ENCODE measurements around the gene CLIC1.
"Not testable (repeated sequence)": the region's sequence is repeated elsewhere in the genome, so short reads cannot be mapped to it uniquely, and the experiment has no call there.

Gene CLIC1

DNA sequence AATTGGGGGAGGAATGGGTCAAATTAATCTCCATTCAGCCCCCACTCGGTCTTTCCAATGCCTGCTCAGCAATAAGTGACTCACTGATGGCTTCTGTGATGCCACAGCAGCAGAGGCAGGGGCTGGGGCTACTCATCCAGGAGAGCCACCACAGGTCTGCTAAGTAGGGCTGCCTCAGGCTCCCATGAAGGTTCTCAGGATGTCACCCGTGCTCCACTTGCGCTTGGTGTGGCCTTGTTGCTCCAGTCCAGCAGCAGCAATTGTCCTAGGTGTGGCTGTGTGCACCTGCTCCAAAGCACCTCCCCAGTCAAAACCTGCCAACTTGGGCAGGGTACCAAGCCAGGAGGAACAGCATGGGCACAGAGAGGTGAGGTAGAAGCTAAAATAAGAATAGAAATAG, 14.2 kb downstream of the CLIC1 start:
- DNase-seq (ENCODE audit: low read depth): no peak

DNA sequence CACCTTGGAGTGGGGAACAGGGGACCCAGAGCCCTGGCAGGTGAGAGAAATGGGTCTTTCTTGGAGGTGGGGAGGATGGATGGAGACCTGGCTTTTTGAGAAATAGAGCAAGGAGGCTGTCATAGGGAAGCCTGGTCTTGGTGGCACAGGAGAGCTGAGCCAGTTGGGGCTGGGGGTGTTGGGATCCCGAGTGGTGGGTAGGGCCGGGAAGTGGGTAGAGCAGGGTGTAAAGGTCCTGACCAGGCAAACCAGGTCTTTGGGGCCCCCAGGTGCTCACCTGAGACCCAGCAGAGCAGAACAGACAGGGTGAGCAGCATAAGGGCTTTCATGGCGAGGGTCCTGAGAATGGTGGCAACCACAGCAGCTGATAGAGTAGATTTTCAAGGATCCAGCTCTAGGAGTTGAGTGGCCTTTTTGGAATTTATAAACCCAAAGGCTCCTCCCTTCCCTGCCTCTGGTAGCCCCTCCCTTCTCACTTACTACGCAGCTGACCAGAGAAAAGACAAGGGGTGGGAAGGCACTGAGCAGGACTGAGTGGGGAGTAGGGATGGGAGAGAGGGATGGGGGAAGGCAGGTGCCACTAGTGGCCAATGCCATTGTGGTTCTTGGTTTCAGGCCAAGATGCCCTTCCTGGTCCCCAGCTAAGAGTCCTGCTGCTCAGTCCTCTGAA, 14.8 kb downstream of the CLIC1 start, which contains the start of gene LY6G6C:
LY6G6C (minus strand) TSS at position 396 of the 670 bp plus-strand sequence; CDS start at position 329, 67 bp downstream.
- DNase-seq (ENCODE audit: low read depth): no peak

DNA sequence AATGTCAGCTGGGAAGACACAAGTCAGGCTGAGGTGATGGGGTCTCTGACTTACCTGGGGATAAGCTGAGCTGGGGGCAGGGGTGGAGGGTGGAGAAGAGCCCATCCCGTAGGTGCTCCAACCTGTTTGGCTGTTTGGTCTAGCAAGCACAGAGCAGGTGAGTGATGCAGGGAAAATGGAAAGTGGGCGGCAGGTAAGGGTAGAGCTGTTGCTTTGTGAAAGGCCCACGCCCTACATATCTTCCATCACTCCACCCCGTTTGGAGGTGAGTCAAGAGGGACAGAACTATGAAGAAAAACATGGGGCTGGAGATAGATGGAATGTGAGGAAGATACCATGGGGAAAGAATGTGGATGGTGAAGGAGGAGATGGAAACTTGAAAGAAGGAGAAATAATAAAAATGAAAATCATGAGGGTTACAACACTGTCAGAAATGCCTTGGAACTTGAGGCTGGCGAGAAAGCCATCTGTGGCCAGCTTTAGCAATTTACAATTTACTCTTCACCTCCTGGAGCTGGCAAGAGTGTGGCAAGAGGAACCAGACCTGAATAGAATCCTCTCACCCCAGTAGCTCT, 16.0 kb downstream of the CLIC1 start:
- DNase-seq (ENCODE audit: low read depth): no peak

DNA sequence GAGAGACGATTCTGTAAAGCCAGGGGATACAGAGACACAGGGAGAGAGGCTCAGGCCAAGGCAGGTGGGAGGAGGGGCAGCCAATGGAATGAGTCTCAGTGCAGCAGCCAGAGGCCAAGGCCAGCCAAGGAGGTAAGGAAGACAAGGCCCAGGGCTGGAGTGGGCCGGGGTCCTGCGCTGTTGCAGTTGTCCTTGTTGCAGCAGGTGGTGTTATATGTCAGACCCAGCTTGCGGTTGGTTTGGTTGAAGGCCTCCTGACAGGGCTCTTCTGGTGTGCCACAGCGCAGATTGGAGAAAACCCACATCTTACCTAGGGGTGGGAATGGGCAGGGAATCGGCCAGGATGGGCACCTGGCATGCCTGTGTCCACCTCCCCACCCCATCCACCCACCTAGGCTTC, 17.3 kb downstream of the CLIC1 start:
- no peak for DNase-seq (ENCODE audit: low read depth)

DNA sequence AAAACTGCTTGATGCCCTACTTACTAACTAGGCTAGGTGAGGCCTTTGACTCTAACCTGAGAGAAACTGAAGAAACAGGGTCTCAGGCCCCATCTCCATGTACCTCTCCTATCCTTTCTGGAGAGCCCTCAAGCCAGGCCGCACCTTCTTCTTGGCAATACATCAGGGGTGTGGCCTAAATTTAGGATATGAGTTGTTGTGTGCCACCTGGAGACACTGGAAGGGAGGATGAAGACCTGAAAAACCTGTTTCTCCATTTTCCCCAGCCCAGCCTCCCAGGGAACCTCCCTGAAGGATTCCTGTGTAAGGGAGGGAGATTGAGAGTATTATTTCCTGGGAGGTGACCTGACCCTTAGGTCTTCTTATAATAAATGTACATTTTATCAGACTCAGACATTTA, 18.1 kb downstream of the CLIC1 start:
- DNase-seq (ENCODE audit: low read depth): no peak

DNA sequence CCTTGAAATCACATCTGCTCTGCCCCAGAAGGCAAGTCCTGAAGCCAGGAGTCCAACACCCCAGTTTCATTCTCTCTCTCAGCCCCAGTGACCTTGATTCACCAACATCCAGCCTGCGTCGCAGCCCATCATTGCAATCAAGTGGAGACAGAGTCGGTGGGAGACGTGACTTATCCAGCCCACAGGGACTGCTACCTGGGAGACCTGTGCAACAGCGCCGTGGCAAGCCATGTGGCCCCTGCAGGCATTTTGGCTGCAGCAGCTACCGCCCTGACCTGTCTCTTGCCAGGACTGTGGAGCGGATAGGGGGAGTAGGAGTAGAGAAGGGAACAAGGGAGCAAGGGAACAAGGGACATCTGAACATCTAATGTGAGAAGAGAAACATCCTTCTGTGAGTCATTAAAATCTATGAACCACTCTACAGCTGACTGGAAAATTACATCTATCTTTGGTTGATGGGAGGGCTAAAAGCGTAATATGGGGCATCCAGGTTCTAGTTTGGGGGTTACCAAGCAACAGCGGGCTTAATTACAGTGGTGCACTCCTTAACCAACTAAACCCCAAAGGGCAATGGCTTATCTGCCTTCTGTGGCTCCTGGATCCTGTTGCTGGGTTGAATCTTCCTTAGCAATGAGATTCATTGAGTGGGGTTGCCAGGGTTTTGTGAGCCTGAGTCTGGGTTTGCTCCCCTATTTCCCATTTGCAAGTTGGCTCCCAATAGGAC, 18.7 kb downstream of the CLIC1 start:
- no peak for DNase-seq (ENCODE audit: low read depth)

DNA sequence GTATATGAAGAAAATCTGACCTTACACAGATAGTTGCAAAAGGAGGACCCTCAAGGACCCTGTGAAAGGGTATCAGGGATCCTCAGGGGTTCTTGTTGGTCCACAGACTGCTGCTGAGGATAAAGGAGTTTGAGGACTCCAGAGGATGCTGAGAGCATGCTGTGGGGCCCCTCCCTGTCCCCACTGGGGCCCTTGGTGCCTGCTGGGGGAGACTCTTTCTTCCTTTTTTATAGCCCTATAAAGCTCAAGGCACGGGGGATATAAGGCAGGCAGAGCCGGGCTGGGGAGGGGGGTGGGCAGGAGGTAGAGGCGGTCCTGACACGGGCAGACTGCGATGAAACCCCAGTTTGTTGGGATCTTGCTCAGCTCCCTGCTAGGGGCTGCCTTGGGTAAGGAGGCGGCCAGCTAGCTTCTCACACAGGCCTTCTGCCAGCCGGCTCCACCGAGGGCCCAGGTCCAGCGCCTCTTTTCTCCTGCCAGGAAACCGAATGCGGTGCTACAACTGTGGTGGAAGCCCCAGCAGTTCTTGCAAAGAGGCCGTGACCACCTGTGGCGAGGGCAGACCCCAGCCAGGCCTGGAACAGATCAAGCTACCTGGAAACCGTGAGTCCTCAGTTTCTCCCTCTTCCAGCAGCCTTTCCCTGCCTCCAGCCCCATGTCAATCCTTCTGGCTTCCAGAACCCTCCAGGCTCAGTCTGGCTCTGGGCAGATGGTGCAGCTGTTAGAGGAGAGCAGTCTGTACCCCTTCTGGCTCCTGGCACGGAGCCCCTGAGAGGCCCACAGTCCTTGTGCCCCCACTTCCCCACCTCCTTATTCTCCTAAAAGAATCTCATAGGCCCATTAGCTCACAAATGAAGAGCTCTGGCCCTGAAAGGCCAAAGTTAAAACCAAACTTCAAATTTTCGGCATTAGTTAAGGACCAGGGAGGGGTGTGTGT, 21.0 kb downstream of the CLIC1 start, which contains the start of gene LY6G6D:
LY6G6D (plus strand) TSS at position 327 of the 937 bp plus-strand sequence; CDS start at position 335, 8 bp downstream.
- no peak for DNase-seq (ENCODE audit: low read depth)

DNA sequence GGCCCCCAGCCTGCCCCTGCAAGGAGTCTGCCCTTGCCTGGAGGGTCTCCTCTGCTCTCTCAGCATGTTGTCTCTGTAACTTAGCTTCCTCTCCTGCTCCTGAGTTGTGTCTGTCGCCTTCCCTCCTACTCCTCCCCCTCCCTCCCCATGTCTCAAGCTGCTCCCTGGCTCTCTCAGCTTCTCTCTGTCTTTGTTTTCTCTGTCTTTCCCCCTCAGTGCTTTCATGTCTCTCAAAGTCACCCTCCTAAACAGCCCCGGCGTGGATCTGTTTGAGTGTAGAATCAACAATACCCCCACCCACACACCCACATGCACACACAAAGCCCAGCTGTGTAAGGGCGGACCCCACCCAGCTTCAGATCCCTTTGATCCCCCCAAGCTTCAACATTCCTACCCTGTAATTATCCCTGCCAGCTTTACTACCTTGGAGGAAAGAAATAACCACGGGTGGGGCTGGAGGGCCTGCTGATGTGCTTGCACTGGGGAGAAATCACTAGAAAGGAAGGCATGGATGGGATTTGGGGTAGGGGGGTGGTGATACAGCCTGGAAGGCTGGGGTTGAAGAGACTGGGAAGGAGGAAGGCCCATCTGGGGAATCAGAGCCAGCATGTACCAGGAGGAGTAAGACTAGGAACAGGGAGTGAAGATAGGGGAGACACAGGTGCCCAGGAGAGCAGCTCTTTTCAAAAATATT, 22.2 kb downstream of the CLIC1 start:
- DNase-seq (ENCODE audit: low read depth): no peak

DNA sequence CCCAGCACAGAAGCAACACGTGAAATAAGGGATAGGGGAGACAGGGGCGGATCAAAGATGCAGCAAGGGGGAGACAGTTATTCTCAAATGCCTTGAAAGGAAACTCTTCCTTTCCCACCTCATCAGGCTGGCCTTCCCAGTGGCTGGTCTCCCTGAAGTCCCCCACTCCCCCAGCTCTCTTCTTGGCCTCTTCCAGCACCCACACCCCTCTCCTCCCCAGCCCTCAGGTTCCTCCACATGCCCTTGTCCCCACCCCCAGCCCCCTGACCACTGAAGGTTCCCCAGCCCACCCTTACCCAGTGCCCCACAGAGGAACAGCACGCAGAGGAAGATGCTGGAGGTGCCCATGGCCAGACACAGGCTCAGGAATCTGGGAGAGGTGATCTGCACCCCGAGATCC, 22.9 kb downstream of the CLIC1 start:
- no peak for DNase-seq (ENCODE audit: low read depth)

DNA sequence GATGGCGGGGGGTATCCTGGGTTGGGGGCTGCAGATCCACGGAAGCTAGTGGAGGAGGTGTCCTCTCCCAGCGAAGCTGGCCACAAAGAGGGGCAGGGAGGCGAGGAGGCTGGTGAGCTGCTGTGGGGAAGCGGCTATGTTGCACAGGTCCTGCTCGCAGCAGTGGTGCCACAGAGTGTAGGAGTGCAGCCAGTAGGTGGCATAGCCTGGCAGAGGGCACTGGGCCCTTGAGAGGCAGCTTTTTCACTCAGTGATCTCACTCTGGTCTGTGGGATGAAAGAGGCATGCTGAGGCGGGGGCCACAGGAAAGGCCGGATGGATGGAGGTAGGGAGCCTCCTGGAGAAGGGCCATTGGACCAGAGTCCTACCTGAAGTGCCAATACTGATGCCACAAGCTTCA, 24.0 kb downstream of the CLIC1 start:
- no peak for DNase-seq (ENCODE audit: low read depth)

DNA sequence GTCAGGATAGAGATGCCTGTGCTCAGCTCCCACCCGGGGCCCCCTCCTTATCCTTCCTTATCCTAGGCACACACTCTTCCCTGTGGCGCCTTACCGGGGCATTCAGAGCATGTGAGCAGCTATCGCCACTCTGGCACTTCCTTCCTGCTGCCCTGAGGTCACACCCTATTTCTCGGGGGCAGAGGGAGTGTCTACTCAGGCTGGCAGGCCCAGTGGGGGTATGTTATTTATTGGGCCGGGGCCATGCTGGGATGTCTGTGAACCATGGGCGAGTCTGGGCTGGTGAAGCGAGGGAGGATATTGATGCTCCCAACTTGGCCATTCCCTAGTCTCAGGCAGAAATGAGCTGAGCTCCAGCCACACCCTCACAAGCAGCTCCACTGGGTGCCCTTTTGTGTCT, 25.1 kb downstream of the CLIC1 start:
- no peak for DNase-seq (ENCODE audit: low read depth)

DNA sequence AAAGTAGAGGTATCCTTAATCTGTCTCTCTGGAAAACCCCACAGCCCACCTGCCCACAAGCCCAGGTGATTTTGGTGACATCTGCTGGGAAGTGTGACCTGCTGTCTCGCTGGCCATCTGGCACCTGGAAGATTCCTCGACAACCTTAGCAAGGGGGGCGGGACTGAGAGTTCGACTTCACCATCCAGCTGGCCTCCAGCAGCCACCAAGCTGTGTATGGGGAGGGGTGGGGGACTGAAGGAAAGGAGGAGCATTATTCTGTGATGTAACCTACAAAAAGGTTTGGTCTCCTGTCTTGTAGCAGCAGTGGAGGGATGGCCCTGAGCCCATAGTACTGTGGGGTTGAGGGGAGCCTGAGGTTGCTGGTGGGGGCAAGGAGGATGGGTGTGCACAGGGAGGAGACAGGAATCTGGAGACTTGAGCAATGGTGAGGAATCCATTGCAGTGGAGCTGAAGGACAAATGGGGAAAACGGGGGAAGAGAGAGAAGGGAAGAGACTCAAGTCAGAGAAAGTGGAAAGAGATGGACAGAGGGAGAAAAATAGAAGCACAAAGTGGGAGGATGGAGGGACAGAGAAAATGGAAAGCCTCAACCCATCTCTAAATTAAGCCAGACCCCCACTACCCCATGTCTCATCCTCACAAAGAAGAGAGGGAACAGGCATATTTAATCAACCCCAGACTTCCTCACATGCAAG, 25.7 kb downstream of the CLIC1 start:
- DNase-seq (ENCODE audit: low read depth): no peak

DNA sequence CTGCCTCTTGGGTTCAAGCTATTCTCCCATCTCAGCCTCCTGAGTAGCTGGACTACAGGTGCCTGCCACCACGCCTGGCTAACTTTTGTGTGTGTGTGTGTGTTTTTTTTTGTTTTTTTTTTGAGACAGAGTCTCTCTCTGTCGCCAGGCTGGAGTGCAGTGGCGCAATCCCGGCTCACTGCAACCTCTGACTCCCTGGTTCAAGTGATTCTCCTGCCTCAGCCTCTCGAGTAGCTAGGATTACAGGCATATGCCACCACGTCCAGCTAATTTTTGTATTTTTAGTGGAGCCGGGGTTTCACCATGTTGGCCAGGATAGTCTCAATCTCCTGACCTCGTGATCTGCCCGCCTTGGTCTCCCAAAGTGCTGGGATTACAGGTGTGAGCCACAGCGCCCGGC, 27.2 kb downstream of the CLIC1 start:
- DNase-seq (ENCODE audit: low read depth): not testable (repeated sequence)

DNA sequence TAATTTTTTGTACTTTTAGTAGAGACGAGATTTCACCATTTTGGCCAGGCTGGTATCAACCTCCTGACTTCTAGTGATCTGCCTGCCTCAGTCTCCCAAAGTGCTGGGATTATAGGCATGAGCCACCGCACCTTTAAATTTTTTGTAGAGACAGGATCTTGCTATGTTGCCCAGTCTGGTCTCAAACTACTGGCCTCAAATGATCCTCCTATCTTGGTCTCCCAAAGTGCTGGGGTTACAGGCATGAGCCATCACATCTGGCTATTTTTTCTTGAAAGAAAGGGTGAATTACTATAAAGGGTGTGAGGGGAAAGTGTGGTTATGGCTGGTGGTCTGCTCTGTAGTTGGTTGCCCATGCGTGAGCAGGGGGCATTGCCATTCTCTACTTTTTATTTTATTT, 28.1 kb downstream of the CLIC1 start:
- no peak for DNase-seq (ENCODE audit: low read depth)

DNA sequence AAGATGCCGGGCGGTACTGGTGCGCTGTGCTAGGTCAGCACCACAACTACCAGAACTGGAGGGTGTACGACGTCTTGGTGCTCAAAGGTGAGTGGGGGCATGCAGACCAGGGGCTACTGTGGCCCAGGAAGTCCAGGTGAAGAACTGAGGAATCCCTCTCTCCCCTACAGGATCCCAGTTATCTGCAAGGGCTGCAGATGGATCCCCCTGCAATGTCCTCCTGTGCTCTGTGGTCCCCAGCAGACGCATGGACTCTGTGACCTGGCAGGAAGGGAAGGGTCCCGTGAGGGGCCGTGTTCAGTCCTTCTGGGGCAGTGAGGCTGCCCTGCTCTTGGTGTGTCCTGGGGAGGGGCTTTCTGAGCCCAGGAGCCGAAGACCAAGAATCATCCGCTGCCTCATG, 28.6 kb downstream of the CLIC1 start:
- no peak for DNase-seq (ENCODE audit: low read depth)

DNA sequence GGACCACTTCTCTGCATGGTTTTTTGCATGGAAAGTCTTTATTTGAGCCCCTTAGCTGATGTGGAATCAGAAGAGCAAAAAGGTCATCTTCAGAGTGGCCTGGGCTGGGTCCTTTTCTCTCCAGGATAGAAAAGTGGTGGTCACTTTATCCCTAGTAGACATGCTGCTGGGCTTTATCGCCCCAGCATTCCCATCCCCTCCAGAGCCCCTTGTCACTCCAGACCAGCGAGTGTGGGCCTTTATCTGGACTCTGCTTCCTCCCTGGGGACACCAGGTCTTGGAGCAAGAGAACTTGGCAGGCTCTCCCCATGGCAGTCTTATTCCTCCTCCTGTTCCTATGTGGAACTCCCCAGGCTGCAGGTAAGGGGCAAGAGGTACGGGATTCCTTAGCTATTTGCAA, 29.7 kb downstream of the CLIC1 start, which contains the start of gene LY6G6F:
LY6G6F (plus strand) TSS at position 268 of the 400 bp plus-strand sequence; CDS start at position 309, 41 bp downstream.
- DNase-seq (ENCODE audit: low read depth): no peak

DNA sequence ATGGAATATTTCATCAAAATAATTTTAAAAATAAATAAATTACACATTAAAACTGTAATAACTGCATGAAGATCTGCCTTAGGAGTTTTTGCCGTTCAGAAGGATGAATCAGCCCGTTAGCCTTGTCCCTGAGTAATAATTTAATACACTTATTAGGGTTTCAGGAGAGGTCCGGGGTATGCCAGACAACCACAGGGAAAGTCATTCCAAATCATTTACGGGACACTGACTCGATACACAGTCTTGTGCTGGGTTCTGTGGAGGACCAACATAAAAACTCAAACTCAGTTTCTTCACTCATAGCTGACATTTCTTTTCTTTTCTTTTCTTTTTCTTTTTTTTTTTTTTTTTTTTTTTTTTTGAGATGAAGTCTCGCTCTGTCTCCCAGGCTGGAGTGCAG, 30.4 kb downstream of the CLIC1 start:
- no peak for DNase-seq (ENCODE audit: low read depth)

DNA sequence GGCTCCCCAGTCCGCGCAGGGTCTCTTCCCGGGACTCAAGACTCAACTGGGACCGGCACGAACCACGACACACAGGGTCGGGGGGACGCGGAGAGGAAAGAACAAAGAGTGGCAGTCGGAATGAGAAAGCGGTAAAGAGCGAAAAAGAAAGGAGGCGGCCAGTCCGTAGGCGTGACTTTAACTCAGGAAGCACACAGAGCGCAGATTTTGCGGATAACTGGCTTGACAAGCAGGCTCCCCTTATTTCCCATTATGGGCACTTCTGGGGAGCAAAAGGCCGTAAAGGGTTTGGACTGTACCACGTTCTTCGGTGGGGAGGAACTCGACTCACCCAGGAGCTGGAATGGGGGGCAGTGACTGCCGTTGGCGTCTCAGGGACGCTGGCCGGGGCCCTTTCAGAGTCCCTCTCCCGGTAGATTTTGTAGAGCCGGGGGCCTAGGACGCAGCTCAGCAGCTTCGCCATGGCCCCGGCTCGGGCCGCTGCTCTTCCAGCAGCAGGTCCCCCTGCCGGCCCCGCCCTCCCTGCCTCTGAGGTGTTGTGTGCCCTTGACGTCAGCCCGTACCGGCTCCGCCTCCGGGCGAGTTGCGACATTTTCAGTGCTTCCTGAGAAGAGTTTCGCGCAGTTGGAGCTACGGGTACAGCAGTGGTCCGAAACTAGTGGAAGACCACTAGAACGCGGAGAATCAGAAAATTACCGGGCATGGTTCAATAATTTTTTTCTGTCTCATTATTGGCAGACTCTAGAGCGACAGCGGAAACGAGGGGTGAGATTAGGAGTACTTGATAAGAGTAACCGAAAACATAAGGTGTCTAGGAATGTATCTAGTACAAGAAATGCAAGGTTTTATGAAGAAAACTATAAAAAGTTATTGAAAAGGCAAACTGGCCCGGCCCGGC, 33.3 kb downstream of the CLIC1 start, which contains the start of gene ABHD16A:
ABHD16A (minus strand) TSS at position 506 of the 898 bp plus-strand sequence; CDS start at position 463, 43 bp downstream.
- DNase-seq (ENCODE audit: low read depth): peak; percentile 95

DNA sequence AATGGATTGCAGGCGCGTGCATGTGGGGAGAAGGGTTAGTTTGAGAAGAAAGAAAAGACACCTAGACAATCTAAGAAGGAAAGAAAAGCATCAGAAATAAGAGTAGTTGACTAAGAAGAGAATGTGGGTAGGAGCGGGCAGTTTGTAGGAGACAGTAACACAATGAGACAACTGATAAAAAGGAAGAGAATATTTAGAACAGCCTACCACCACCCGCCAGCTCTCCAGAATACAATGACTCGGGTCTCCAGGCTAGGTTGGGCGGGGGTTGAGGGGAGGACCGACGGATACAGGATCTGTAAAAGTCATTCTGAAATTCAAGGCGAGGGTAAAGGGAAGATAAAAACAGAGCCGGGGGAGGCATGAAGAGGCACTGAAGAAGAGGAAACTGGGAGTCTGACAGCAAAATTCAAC, 33.9 kb downstream of the CLIC1 start:
- DNase-seq (ENCODE audit: low read depth): no peak
